Measurements from ENCODE around the gene ISYNA1. TPM values are rescaled to one million over a fixed set of nuclear protein-coding genes. Genes with fewer than 3 reads are reported as not detected.

Gene ISYNA1
- total and polyA plus RNA-seq, 2 of the 13 experiments (the other 11 are each of a cell fraction or from before 2014, with no cell fraction given), result 29.6 to 48.5 TPM

- TF ChIP-seq SIN3A (IDR thresholded peaks at IDR 0.05; ENCODE audit: borderline replicate concordance, low read depth, low read length) (peak; percentile 40; the same call in 1 of the 2 replicates), ZNF263 (CRISPR knock-in tag; IDR thresholded peaks at IDR 0.05) (peak; percentile 64; the same call in 1 of the 2 replicates), ZNF564 (CRISPR knock-in tag; IDR thresholded peaks at IDR 0.05) (0 out of 2 replicates have a peak, but pooled peaks have one; percentile 61), CAMTA2 (CRISPR knock-in tag; IDR thresholded peaks at IDR 0.05; ENCODE audit: borderline replicate concordance) (0 out of 2 replicates have a peak, but pooled peaks have one; percentile 75), ZNF605 (CRISPR knock-in tag; IDR thresholded peaks at IDR 0.05) (no peak; the same call in 1 of the 2 replicates), ZNF83 (CRISPR knock-in tag; IDR thresholded peaks at IDR 0.05; ENCODE audit: borderline replicate concordance) (no peak), NR1H2 (CRISPR knock-in tag; IDR thresholded peaks at IDR 0.05; ENCODE audit: borderline replicate concordance, low read depth) (no peak), NONO (IDR thresholded peaks at IDR 0.05) (no peak), NONO (CRISPR knock-in tag; conservative IDR thresholded peaks at IDR 0.05) (peak; percentile 97), U2AF2 (IDR thresholded peaks at IDR 0.05; ENCODE audit: low read depth, low read length) (no peak), BORCS8-MEF2B (CRISPR knock-in tag; IDR thresholded peaks at IDR 0.05) (peak; percentile 79), ZFP62 (CRISPR knock-in tag; IDR thresholded peaks at IDR 0.05) (peak; percentile 68; the same call in 1 of the 2 replicates), RBAK (CRISPR knock-in tag; IDR thresholded peaks at IDR 0.05) (no peak; the same call in 1 of the 2 replicates), ISX (CRISPR knock-in tag; conservative IDR thresholded peaks at IDR 0.05) (peak; percentile 30; the same call in 1 of the 2 replicates), FOSL2 (CRISPR knock-in tag; IDR thresholded peaks at IDR 0.05) (peak; percentile 47; the same call in 1 of the 2 replicates), ZNF776 (CRISPR knock-in tag; IDR thresholded peaks at IDR 0.05) (peak; percentile 96), IKZF1 (IDR thresholded peaks at IDR 0.05) (no peak), GTF3A (CRISPR knock-in tag; conservative IDR thresholded peaks at IDR 0.05) (peak; percentile 93), ZBTB3 (CRISPR knock-in tag; IDR thresholded peaks at IDR 0.05; ENCODE audit: borderline replicate concordance, low read depth) (peak; percentile 80; the same call in 1 of the 2 replicates), ZNF768 (CRISPR knock-in tag; IDR thresholded peaks at IDR 0.05) (peak; percentile 86), RELA (CRISPR knock-in tag; IDR thresholded peaks at IDR 0.05) (no peak), FOXC1 (CRISPR knock-in tag; IDR thresholded peaks at IDR 0.05; ENCODE audit: borderline replicate concordance) (peak; percentile 84; the same call in 1 of the 2 replicates), ZNF205 (CRISPR knock-in tag; IDR thresholded peaks at IDR 0.05) (no peak; the same call in 1 of the 2 replicates), TAF1 (CRISPR knock-in tag; IDR thresholded peaks at IDR 0.05) (peak; percentile 70; the same call in 1 of the 2 replicates), ZBTB25 (CRISPR knock-in tag; IDR thresholded peaks at IDR 0.05) (no peak), FOXK2 (IDR thresholded peaks at IDR 0.05) (no peak), WIZ (CRISPR knock-in tag; IDR thresholded peaks at IDR 0.05) (peak; percentile 70; the same call in 1 of the 2 replicates), ZNF274 (CRISPR knock-in tag; IDR thresholded peaks at IDR 0.05) (peak; percentile 90), FOXO1 (CRISPR knock-in tag; IDR thresholded peaks at IDR 0.05) (no peak)
- TF ChIP-seq, protein P1, sequence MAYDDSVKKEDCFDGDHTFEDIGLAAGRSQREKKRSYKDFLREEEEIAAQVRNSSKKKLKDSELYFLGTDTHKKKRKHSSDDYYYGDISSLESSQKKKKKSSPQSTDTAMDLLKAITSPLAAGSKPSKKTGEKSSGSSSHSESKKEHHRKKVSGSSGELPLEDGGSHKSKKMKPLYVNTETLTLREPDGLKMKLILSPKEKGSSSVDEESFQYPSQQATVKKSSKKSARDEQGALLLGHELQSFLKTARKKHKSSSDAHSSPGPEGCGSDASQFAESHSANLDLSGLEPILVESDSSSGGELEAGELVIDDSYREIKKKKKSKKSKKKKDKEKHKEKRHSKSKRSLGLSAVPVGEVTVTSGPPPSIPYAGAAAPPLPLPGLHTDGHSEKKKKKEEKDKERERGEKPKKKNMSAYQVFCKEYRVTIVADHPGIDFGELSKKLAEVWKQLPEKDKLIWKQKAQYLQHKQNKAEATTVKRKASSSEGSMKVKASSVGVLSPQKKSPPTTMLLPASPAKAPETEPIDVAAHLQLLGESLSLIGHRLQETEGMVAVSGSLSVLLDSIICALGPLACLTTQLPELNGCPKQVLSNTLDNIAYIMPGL (CRISPR knock-in tag; IDR thresholded peaks at IDR 0.05; ENCODE audit: borderline replicate concordance in 1 of 2, low read depth in 1 of 2), result peak; percentile 90 to 95; a peak in 3 of 4 replicates
Observed at GRCh38 chr19:18388100-18388959, 49.6 kb downstream of the ISYNA1 start (continued).
